AML-193 (cell line): Measurements from ENCODE around the gene TRPV5.

Experiments
- DNase-seq, 2 experiments: peaks; one replicate each; lab custom pipeline; 2025; lab: John Stamatoyannopoulos, UW

Gene TRPV5

DNA sequence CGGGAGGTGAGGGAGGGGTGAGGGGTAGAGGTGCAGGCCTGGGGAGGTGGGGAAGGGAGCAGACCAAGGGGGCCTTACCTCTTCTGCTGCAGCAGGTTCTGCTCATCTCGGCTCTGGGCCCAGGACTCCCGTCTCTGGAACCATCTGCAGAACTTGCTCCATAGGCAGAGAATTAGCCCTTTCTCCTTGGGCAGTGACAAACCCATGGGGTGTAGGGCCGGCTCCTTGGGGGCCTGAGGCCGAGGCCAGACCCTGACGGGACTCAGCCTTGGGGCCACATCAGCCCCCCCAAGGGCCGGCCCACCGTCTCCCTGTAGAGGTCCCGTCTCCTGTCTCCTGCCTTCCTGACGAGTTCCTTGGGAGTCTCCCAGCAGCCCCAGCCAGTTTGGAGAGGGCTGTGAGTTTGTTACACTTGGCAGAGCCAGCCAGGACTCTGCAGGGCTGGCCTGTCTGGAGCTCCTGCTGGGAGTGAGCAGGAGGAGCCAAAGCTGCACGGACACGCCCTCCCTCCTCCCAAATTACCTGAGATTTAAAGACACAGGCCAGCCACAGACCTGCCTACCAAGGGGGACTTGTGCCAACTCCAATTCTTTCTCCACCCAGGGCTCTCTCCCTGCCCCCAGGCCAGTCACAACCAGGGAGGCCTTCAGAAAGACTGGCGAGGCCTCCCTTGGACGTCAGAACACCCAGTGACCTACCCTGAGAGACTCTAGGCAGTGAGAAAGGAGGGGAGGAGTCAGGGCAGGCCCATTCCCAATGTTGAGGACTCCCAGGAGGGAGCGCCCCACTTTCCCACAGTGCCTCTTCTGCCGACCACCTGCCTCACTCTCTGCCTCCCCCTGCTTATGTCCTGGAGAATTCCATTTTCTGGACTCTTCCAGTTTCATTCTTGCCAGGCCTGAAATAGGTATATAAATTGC, 48.0 kb downstream of the TRPV5 start, which contains the start of gene TRPV6:
Gene TRPV6 (minus strand): TSS at position 435 of the 920 bp plus-strand sequence.
- no peak for DNase-seq

DNA sequence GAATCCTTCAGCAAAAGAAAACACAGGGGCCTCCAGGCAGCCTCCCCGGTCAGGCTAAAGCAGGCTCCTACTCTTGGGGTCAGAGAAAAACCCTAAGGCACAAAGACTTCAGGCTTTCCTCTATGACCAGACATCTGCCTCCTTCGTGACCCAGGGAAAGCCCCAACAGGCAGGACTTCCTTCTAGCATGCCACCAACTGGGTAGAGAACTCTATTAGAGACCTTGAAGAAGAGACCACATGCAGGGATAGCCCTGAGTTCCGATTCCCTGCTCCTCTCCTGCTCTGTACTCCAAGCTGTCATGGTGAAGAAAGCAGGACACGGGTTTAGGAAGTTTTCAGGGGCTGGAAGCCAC, 49.3 kb downstream of the TRPV5 start:
- no peak for DNase-seq

DNA sequence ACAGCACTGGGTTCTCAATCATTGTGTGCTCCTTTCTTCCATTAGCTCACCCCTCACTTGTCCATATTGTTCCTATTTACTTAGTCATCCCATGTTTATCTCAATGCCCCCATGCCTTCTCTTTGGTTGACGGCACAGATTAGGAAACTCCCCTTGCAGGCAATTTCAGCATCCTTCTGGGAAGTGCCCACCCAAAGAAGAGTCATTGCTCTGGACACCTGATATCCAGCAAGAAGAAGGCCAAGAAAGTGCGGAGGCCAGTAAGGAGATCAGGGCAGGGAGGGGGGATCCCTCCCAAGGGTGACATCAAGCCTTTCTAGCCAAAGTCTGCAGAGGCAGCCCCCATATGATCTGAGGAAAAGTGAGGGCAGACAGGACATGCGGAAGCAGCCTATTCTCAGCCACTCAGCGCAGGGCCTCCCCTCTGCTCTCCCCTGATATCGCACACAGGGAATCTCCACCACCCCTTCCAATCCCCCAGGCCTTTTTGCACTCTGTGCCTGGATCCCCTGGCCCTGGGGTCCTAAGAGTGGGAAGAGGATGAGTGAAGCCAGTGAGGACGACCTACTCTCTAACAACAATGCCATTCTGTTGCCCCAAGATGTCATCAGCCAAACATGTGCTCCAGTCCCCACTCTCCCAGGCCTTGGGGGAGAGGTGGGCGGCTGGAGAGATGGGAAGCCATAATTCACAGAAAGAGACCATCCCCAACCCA, 49.8 kb downstream of the TRPV5 start:
- no peak for DNase-seq

- DNase-seq = no peak
Observed at GRCh38 chr7:142883145-142883544, 50.4 kb downstream of the TRPV5 start.

DNA sequence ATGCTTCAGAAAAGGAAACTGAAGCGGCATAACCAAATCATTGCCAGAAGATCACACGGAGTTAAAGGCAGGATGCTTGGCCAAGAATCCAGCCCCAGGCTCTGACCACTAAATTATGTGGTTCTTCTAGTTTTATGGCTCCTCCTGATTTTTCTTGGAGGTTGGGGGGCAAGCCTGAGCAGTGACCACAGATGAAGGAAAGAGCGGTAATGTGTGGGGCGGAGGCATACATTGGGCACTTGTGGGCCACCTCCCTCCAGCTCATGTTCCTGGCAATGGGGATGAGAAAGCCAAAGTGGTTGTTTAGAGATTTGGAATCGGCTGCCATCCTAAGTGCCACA, 51.2 kb downstream of the TRPV5 start:
- DNase-seq = no peak

GRCh38 chr7:142881586-142882337, 51.8 kb downstream of the TRPV5 start:
- DNase-seq = no peak

- peak; percentile 15 to 25 for DNase-seq
Observed at GRCh38 chr7:142880876-142881505, 52.6 kb downstream of the TRPV5 start.

DNA sequence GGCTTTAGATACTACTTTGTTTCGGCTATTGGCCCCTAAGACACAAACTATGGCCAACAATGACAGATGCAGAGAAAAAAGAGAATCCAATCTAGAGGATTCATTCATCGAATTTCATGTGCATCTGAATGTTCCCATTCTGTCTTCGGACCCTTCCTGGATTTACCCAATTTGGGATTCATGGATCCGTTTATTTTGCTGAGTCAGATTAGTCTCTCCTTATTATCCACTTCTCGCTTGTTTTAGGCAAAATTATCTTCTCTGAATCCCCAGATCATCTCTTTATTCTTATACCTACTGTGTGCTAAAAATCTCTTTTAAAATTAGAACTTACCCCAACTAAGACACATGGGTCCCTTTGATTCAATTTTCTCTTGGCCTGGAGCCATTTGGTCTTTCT, 54.5 kb downstream of the TRPV5 start:
- no peak for DNase-seq

DNA sequence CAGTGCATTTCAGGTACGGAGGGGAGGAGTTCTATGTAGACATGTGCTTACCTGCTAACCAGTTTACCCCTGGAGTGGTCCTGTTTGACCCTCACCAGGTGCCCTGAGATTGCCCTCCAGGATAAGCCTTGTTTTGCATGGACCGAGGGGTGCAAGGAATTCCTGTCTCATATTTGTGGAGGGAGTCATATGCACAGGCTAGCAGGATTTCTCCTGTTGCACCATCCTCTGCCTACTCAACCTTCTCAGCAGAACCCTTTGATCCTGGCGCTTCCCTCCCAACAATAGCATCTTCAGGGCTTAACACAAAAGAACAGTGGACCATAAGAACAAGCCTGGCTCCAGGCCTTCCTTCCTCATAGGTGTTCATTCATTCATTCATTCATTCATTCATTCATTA, 55.2 kb downstream of the TRPV5 start:
- no peak for DNase-seq

- no peak for DNase-seq
Observed at GRCh38 chr7:142876991-142877910, 56.3 kb downstream of the TRPV5 start.

GRCh38 chr7:142876236-142876960, 57.1 kb downstream of the TRPV5 start:
- no peak for DNase-seq

- DNase-seq = no peak
Observed at GRCh38 chr7:142875456-142875855, 58.1 kb downstream of the TRPV5 start.

DNA sequence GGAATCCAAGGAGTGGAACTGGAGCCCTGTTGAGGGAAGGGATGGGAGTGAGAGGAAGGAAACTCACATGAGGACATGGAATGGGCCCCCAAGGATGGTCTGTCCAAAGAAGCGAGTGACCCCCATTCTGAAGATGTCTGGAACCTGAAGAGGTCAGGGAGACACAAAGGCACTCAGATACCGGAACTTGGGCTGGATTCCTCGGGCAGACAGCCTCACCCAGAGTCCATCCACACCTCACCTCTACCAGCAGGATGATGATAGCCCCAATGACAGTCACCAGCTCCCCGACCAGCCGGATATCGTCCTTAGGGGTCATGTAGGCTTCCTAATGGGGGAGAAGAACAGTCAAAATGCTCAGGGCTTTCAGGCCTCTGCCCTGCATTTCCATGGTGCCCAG, 58.7 kb downstream of the TRPV5 start:
- DNase-seq = no peak

DNA sequence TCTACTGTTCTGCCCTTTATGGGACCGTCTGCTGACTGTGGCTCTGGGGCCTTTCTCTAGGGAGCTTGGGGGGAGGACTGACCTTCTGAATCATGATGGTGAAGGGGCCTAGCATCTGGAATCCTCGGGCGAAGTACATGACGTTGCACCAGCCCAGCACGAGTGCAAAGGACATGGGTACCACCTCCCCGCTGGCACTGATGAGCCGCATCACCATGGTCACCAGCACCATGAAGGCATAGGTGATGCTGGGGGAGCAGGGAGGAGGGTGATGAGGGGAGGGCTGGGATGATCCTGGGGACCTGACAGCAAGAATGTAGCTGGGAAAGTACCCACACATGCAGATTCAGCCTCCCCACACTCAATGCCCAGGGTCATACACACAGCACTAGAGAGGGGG, 59.1 kb downstream of the TRPV5 start:
- no peak for DNase-seq

DNA sequence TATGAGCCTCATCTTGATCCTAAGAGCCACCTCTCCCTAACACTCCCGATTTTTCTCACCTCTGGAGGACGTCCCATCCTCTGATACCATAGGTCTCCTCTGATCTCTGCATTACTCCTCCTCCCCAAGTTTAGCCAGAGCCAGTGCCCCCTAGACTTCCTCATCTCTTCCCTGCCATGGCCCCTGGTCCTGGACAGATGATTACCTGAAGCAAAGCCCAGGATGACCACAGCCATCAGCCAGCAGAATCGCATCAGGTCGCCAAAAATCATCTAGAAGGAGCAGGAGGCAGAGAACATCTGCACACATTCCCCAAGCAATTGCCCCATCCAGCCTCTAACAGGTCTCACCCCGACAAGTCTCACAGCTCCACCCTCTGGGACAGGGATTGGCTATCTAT, 59.7 kb downstream of the TRPV5 start:
- no peak for DNase-seq

DNA sequence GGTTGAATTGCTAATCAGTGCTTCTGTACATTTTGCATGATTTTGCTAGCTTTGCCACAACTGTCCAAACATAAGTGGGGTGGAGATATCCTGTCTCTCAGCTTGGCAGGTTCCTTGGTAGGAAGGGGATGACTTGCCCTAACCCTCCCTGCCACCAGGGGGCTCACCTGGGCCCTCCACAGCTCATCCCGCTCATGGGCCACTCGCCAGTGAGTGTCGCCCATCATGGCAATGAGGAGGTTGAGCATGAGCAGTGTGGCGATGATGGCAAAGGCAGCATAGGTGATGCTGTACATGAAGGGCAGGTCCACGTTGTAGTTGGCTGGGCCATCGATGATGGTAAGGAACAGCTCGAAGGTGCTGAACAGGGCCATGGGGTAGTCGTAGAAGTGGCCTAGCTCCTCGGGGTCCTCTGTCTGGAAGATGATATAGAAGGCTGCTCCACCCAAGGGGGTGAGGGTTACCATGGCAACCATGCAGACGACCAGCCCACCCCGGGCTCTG, 60.2 kb downstream of the TRPV5 start:
- DNase-seq = peak in 1 of 2 experiments; percentile 10

DNA sequence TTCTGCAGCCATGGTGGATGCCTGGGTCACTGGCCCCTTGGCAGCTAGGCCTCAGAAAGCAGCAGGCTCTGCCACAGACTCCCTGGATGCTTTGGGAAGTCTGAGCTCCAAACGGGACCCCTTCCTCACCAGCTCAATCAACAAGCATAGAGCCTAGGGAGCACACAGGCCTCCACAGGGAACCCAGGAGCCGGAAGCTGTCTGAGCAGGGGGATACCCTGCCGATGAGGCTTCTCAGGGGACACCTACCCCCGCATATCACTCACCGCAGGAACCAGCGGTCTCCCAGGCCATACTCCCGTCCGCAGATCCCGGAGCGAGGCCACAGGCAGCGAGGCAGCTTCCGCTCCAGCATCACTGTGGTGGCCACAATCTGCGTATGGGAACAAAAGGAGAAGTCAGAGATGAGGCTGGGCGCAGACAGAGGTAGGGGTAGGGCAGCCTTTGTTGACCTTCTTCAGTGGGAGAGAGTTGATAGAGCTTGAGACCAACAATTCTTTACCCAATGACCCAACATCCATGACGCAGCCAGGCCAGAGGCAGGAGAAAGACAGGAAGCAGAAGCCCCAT, 61.4 kb downstream of the TRPV5 start:
- DNase-seq = no peak

DNA sequence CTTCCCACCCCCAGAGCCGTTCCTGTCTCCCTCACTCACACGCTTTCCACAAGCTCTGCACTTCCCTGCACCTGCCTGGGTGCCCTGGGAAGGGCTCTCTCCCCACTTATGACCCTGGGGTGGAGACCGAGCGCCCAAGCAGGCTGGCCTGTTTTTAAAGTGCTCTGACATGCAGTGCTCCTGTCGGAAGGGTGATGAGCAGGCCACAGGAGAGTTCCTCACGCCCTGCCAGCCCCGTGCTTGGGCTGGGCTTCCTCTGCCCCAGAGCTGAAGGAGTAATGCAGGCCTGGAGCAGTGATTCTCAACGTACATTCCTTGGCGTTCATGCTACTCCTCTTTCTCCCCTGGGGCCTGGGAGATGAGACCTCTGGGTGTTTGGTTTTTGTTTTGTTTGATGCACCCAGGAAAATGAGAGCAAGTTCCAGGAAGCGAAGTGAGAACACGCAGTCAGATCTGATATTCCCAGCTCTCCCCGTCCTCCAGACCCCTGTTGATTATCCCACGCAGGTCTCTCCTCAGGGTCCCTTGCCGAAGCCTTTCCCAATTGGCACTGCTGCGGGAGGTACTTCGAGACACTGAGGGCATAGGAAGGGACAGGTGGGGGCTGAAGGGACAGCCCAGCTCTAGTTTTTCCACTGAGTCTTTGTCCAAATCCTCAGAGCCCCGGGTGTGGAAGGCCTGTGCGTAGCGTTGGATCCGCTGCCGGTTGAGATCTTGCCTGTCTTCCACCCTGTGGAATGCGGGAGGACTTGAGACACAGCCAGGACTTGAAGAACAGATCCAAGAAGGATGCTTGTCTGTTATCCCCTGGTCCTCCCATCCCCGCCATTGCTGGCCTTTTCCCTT, 62.1 kb downstream of the TRPV5 start:
- no peak for DNase-seq
